BLaER1 treated with 17β-estradiol and CSF1 and Interleukin-3, amounts not matched to agents 10 nM and 100 nM (cell line): ENCODE data around the gene ITGB3.

Experiments
- H3K27ac ChIP-seq, 11 experiments: shearing (Covaris generic); formaldehyde crosslinking; 2 replicates each; pipeline ENCODE4 v1.8.1; 2022
- H3K27me3 ChIP-seq, 11 experiments: shearing (Covaris generic); formaldehyde crosslinking; 2 replicates each; pipeline ENCODE4 v1.8.1; 2022
- H3K36me3 ChIP-seq, 11 experiments: shearing (Covaris generic); formaldehyde crosslinking; 2 replicates each; pipeline ENCODE4 v1.8.1; 2022
- H3K4me1 ChIP-seq, 10 experiments: shearing (Covaris generic); formaldehyde crosslinking; 2 replicates each; pipeline ENCODE4 v1.8.1; 2022
- H3K4me2 ChIP-seq, 11 experiments: shearing (Covaris generic); formaldehyde crosslinking; 2 replicates each; pipeline ENCODE4 v1.8.1; 2022
- H3K4me3 ChIP-seq, 10 experiments: shearing (Covaris generic); formaldehyde crosslinking; 2 replicates each; pipeline ENCODE4 v1.8.1; 2022
- H3K9ac ChIP-seq, 11 experiments: shearing (Covaris generic); formaldehyde crosslinking; 2 replicates each; pipeline ENCODE4 v1.8.1; 2022
- H3K9me3 ChIP-seq, 11 experiments: shearing (Covaris generic); formaldehyde crosslinking; replicated peaks in 1 of 11; 2 replicates each; pipeline ENCODE4 v1.8.1; 2022
- H4K20me1 ChIP-seq, 11 experiments: shearing (Covaris generic); formaldehyde crosslinking; 2 replicates each; pipeline ENCODE4 v1.8.1; 2022
- Cebpa-rat ChIP-seq, 11 experiments: shearing (Covaris generic); IDR thresholded peaks; 2 replicates each; pipeline ENCODE4 v1.8.1; 2022

Gene ITGB3

GRCh38 chr17:47324224-47325020, 70.8 kb downstream of the ITGB3 start:
- peak overlapping the region; percentile 76 to 91 (median 82) for H3K9ac ChIP-seq
- H4K20me1 ChIP-seq = no peaks in the 10 kb centered on the region
- no peak; a peak in 2 of 22 replicates for TF ChIP-seq Cebpa-rat (IDR thresholded peaks at IDR 0.05)
- H3K36me3 ChIP-seq = no peaks in the 10 kb centered on the region
- H3K27ac ChIP-seq = peak overlapping the region; percentile 82 to 92 (median 87)
- H3K4me1 ChIP-seq = peaks cover 0 to 25% (median 12%) of the 10 kb centered on the region in 10 experiments; a peak in 18 of 20 replicates
- peak overlapping the region; percentile 74 to 95 (median 86) for H3K4me2 ChIP-seq
- no peaks in the 10 kb centered on the region for H3K27me3 ChIP-seq
- peak overlapping the region; percentile 64 to 78 (median 66) for H3K4me3 ChIP-seq
- H3K9me3 ChIP-seq = peaks cover 9 to 19% (median 14%) of the 10 kb centered on the region in 11 experiments

GRCh38 chr17:47325176-47325575, 71.5 kb downstream of the ITGB3 start:
- no peak for TF ChIP-seq Cebpa-rat (IDR thresholded peaks at IDR 0.05)
- H3K4me2 ChIP-seq = peak overlapping the region; percentile 74 to 95 (median 86)

GRCh38 chr17:47330548-47330947, 76.9 kb downstream of the ITGB3 start:
- no peak overlapping the region for H3K4me3 ChIP-seq
- H3K9me3 ChIP-seq = peaks cover 7 to 30% (median 22%) of the 10 kb centered on the region in 11 experiments; a peak in 18 of 22 replicates
- H3K27me3 ChIP-seq = no peaks in the 10 kb centered on the region
- H3K36me3 ChIP-seq = peaks cover 0 to 31% (median 3%) of the 10 kb centered on the region in 11 experiments; a peak in 6 of 22 replicates
- H3K4me2 ChIP-seq = no peak overlapping the region
- no peak overlapping the region for H3K27ac ChIP-seq
- H4K20me1 ChIP-seq = no peaks in the 10 kb centered on the region
- peaks cover 7 to 14% (median 12%) of the 10 kb centered on the region in 10 experiments for H3K4me1 ChIP-seq
- no peak overlapping the region for H3K9ac ChIP-seq
- TF ChIP-seq Cebpa-rat (IDR thresholded peaks at IDR 0.05) = no peak

More at GRCh38 chr17:47325176-47325575, 71.5 kb downstream of the ITGB3 start:
- Histone ChIP-seq H3K4me1 (peaks cover 0 to 25% (median 12%) of the 10 kb centered on the region in 10 experiments; a peak in 18 of 20 replicates), H3K4me3 (peak overlapping the region; percentile 64 to 78 (median 66)), H3K9ac (peak overlapping the region; percentile 76 to 91 (median 82)), H4K20me1 (no peaks in the 10 kb centered on the region), H3K9me3 (peaks cover 9 to 14% (median 12%) of the 10 kb centered on the region in 11 experiments), H3K27me3 (no peaks in the 10 kb centered on the region), H3K27ac (peak overlapping the region; percentile 82 to 92 (median 87); a peak in 21 of 22 replicates), H3K36me3 (peaks cover 0 to 3% (median 0%) of the 10 kb centered on the region in 11 experiments; a peak in 3 of 22 replicates)

- Histone ChIP-seq H3K4me3 (no peak overlapping the region), H4K20me1 (no peaks in the 10 kb centered on the region), H3K27ac (no peak overlapping the region), H3K4me1 (peaks cover 14 to 19% (median 19%) of the 10 kb centered on the region in 10 experiments), H3K27me3 (no peaks in the 10 kb centered on the region), H3K4me2 (no peak overlapping the region), H3K9me3 (peaks cover 7 to 35% (median 23%) of the 10 kb centered on the region in 11 experiments; a peak in 18 of 22 replicates), H3K9ac (no peak overlapping the region), H3K36me3 (peaks cover 0 to 34% (median 3%) of the 10 kb centered on the region in 11 experiments; a peak in 6 of 22 replicates)
- TF ChIP-seq Cebpa-rat (IDR thresholded peaks at IDR 0.05) = no peak
These were observed 78.7 kb downstream of the ITGB3 start for GRCh38 chr17:47332287-47332686.

- TF ChIP-seq Cebpa-rat (IDR thresholded peaks at IDR 0.05) = no peak
- H3K4me2 ChIP-seq = peak overlapping the region; percentile 12 to 60 (median 51); a peak in 21 of 22 replicates
- no peak overlapping the region for H3K4me3 ChIP-seq
- H3K9me3 ChIP-seq = peaks cover 7 to 35% (median 23%) of the 10 kb centered on the region in 11 experiments; a peak in 18 of 22 replicates
- peaks cover 0 to 30% (median 3%) of the 10 kb centered on the region in 11 experiments; a peak in 5 of 22 replicates for H3K36me3 ChIP-seq
- H3K9ac ChIP-seq = no peak overlapping the region
- no peaks in the 10 kb centered on the region for H3K27me3 ChIP-seq
- no peaks in the 10 kb centered on the region for H4K20me1 ChIP-seq
- H3K4me1 ChIP-seq = peaks cover 14 to 19% (median 19%) of the 10 kb centered on the region in 10 experiments
- peak overlapping the region in 9 of 11 experiments; percentile 17 to 68 (median 43); a peak in 15 of 22 replicates for H3K27ac ChIP-seq
These were observed 81.7 kb downstream of the ITGB3 start for GRCh38 chr17:47335101-47335936.

GRCh38 chr17:47338026-47338425, 84.4 kb downstream of the ITGB3 start:
- Histone ChIP-seq H3K4me1 (peaks cover 14 to 19% (median 19%) of the 10 kb centered on the region in 10 experiments), H3K4me3 (no peak overlapping the region), H3K4me2 (no peak overlapping the region), H3K9me3 (peaks cover 7 to 28% (median 15%) of the 10 kb centered on the region in 11 experiments; a peak in 16 of 22 replicates), H3K9ac (no peak overlapping the region), H3K27me3 (no peaks in the 10 kb centered on the region), H3K36me3 (peaks cover 0 to 23% (median 5%) of the 10 kb centered on the region in 11 experiments; a peak in 5 of 22 replicates), H3K27ac (no peak overlapping the region), H4K20me1 (no peaks in the 10 kb centered on the region)
- TF ChIP-seq Cebpa-rat (IDR thresholded peaks at IDR 0.05) = no peak

- no peak overlapping the region for H3K27ac ChIP-seq
- TF ChIP-seq Cebpa-rat (IDR thresholded peaks at IDR 0.05) = no peak
- no peak overlapping the region for H3K4me2 ChIP-seq
- H3K36me3 ChIP-seq = peaks cover 0 to 14% (median 0%) of the 10 kb centered on the region in 11 experiments; a peak in 4 of 22 replicates
- no peak overlapping the region for H3K4me3 ChIP-seq
- no peaks in the 10 kb centered on the region for H4K20me1 ChIP-seq
- H3K4me1 ChIP-seq = peaks cover 0 to 5% (median 0%) of the 10 kb centered on the region in 10 experiments; a peak in 1 of 20 replicates
- no peaks in the 10 kb centered on the region for H3K27me3 ChIP-seq
- H3K9me3 ChIP-seq = peaks cover 26 to 43% (median 34%) of the 10 kb centered on the region in 11 experiments
- H3K9ac ChIP-seq = no peak overlapping the region
These were observed 99.2 kb downstream of the ITGB3 start for GRCh38 chr17:47352848-47353247.

- Histone ChIP-seq H3K9ac (no peak overlapping the region), H3K9me3 (peaks cover 41 to 58% (median 48%) of the 10 kb centered on the region in 11 experiments), H3K27ac (no peak overlapping the region), H3K4me1 (peaks cover 0 to 30% (median 19%) of the 10 kb centered on the region in 10 experiments; a peak in 14 of 20 replicates), H3K4me3 (no peak overlapping the region), H3K36me3 (peaks cover 0 to 18% (median 0%) of the 10 kb centered on the region in 11 experiments; a peak in 5 of 22 replicates), H3K27me3 (no peaks in the 10 kb centered on the region), H4K20me1 (no peaks in the 10 kb centered on the region), H3K4me2 (no peak overlapping the region)
- no peak for TF ChIP-seq Cebpa-rat (IDR thresholded peaks at IDR 0.05)
These were observed 105.0 kb downstream of the ITGB3 start for GRCh38 chr17:47358652-47359051.
